T-cell (primary cell): ENCODE results near the gene AXIN1. TPM values are rescaled to one million over a fixed set of nuclear protein-coding genes. Genes with fewer than 3 reads are reported as not detected.
A peak's percentile ranks its signal among the peaks of the same experiment; 100 is the strongest.
"Not testable (repeated sequence)": the region's sequence is repeated elsewhere in the genome, so short reads cannot be mapped to it uniquely, and the experiment has no call there.

Experiments used
- ATAC-seq, 4 experiments: fragments of 200-7000 bp in 3 of 4; fragments of 150-1000 bp in 1 of 4; cut with Tn5 transposase; replicated peaks in 1 of 4; 1 replicate in 3 of 4; 2 replicates in 1 of 4; pipeline ENCODE4 v1.10.0; 2021; ENCODE audit warnings: moderate library complexity in 3 of 4, mild to moderate bottlenecking in 2 of 4, moderate number of reproducible peaks in 1 of 4
- CTCF ChIA-PET, 2 donors: fragments of 300-600 bp; sonication (Branson Sonifier 250); formaldehyde crosslinking; loops; one replicate each; lab custom pipeline; 2022; ENCODE audit warnings: antibody characterized with exemption in 2 of 2; lab: Charles Lee
- POLR2A ChIA-PET, 2 donors: fragments of 300-600 bp; sonication (Branson Sonifier 250); formaldehyde crosslinking; loops; one replicate each; lab custom pipeline; 2022; ENCODE audit warnings: antibody characterized with exemption in 2 of 2; lab: Charles Lee
- DNase-seq, 35 experiments: peaks; one replicate each; pipeline versions ENCODE4 v3.0.0 to v3.0.0-alpha.2; 2013 to 2023
- H3K27ac ChIP-seq: one replicate; pipeline ENCODE4 v1.5.1; 2013; ENCODE audit warnings: low read length
- H3K27me3 ChIP-seq, 2 experiments: replicated peaks in 1 of 2; 1 replicate in 1 of 2; 2 replicates in 1 of 2; pipeline versions ENCODE4 v1.6.1 to v1.7.0; 2013; ENCODE audit warnings: low read length in 1 of 2, mixed read lengths in 1 of 2; ENCODE audit not compliant: control insufficient read depth in 2 of 2, insufficient read depth in 2 of 2; ENCODE audit errors: extremely low read depth in 1 of 2
- H3K36me3 ChIP-seq, 2 donors: 1 replicate in 1 of 2; 2 replicates in 1 of 2; pipeline versions ENCODE4 v1.6.1 to v1.7.0; 2013; ENCODE audit warnings: low read length in 1 of 2; ENCODE audit not compliant: control insufficient read depth in 2 of 2, insufficient read depth in 1 of 2; ENCODE audit errors: extremely low read depth in 1 of 2
- H3K4me1 ChIP-seq, 2 experiments: 1 replicate in 1 of 2; 2 replicates in 1 of 2; pipeline versions ENCODE4 v1.6.1 to v1.7.0; 2013; ENCODE audit warnings: low read length in 2 of 2, mixed read lengths in 1 of 2; ENCODE audit not compliant: insufficient read depth in 2 of 2, control insufficient read depth in 1 of 2; ENCODE audit errors: extremely low read depth in 1 of 2
- H3K4me3 ChIP-seq, 2 donors: 1 replicate in 1 of 2; 2 replicates in 1 of 2; pipeline versions ENCODE4 v1.5.1 to v1.7.0; 2013; ENCODE audit warnings: mild to moderate bottlenecking in 2 of 2, low read length in 1 of 2, moderate library complexity in 1 of 2; ENCODE audit not compliant: control insufficient read depth in 1 of 2; ENCODE audit errors: extremely low read depth in 1 of 2
- H3K9me3 ChIP-seq: 2 replicates; pipeline ENCODE4 v1.7.0; 2013
- H3K27ac Mint-ChIP-seq, 2 donors: one replicate each; pipeline ENCODE4 v1.8.0; 2020 to 2021; ENCODE audit warnings: mild to moderate bottlenecking in 2 of 2, mixed read lengths in 2 of 2
- H3K27me3 Mint-ChIP-seq, 2 donors: one replicate each; pipeline ENCODE4 v1.8.0; 2021 to 2022; ENCODE audit warnings: mixed read lengths in 2 of 2
- H3K36me3 Mint-ChIP-seq: one replicate; pipeline ENCODE4 v1.8.0; 2021; ENCODE audit warnings: mixed read lengths
- H3K4me1 Mint-ChIP-seq, 3 donors: one replicate each; pipeline ENCODE4 v1.8.0; 2020 to 2022; ENCODE audit warnings: mixed read lengths in 3 of 3, mild to moderate bottlenecking in 1 of 3
- H3K4me3 Mint-ChIP-seq, 3 donors: one replicate each; pipeline ENCODE4 v1.8.0; 2020 to 2022; ENCODE audit warnings: mild to moderate bottlenecking in 3 of 3, mixed read lengths in 3 of 3, moderate library complexity in 3 of 3
- H3K9me3 Mint-ChIP-seq, 3 donors: one replicate each; pipeline ENCODE4 v1.8.0; 2020 to 2022; ENCODE audit warnings: mixed read lengths in 3 of 3
- WGBS: methylation state at CpG from one replicate; pipeline ENCODE4 v1.1.5; 2013; ENCODE audit warnings: missing lambda C conversion rate; ENCODE audit not compliant: insufficient coverage; 5-methylcytosine and 5-hydroxymethylcytosine counted together
- total RNA-seq, 35 experiments: library from RNA in 6 of 35; stranded (reverse) in 6 of 35; fragments of 120-200 nt in 1 of 35; gene quantifications; one replicate each; pipeline versions ENCODE4 v1.2.1 to v1.2.4 and lab custom pipeline; 2013 to 2026

Gene AXIN1
- total RNA-seq, 5 donors from 2014 or later (not counting 1 experiment from before 2014, with no cell fraction given) = 38.5 to 58.9 (median 50.4) TPM

GRCh38 chr16:333406-334094 is 19.0 kb downstream of the AXIN1 start:
- no peaks in the 10 kb centered on the region for H3K9me3 ChIP-seq
- 90% methylated on average over 3 of the region's 6 CpGs for WGBS
- H3K4me3 ChIP-seq = no peak overlapping the region
- peaks cover 7% of the 10 kb centered on the region for H3K36me3 Mint-ChIP-seq
- POLR2A ChIA-PET = interaction anchor here in 1 of 2 donors (0.6 kb wide), 1 partner anchor 119 kb away, joined by 3 read pairs; no protein-coding TSS in a partner anchor
- no peaks in the 10 kb centered on the region for H3K27me3 ChIP-seq
- DNase-seq (no peak), ATAC-seq (no peak)
- H3K4me1 ChIP-seq = peaks cover 0 to 57% of the 10 kb centered on the region in 2 experiments
- H3K36me3 ChIP-seq = no peaks in the 10 kb centered on the region
- peaks cover 64 to 78% (median 74%) of the 10 kb centered on the region in 3 donors for H3K4me1 Mint-ChIP-seq
- CTCF ChIA-PET = no interaction called here
- H3K4me3 Mint-ChIP-seq = peak overlapping the region in 1 of 3 donors; percentile 10
- H3K27ac Mint-ChIP-seq = no peak overlapping the region
- no peaks in the 10 kb centered on the region for H3K27me3 Mint-ChIP-seq
- no peak overlapping the region for H3K27ac ChIP-seq
- no peaks in the 10 kb centered on the region for H3K9me3 Mint-ChIP-seq

- H3K4me3 ChIP-seq, H3K27ac ChIP-seq, H3K27me3 ChIP-seq, H3K9me3 Mint-ChIP-seq, DNase-seq, H3K27ac Mint-ChIP-seq, H3K9me3 ChIP-seq, H3K36me3 ChIP-seq, H3K36me3 Mint-ChIP-seq, H3K27me3 Mint-ChIP-seq, H3K4me3 Mint-ChIP-seq, POLR2A ChIA-PET, ATAC-seq, CTCF ChIA-PET: not testable (repeated sequence)
- peaks cover 2 to 62% of the 10 kb centered on the region in 2 experiments for H3K4me1 ChIP-seq
- WGBS = no CpG with 5 or more reads among the region's 6 CpGs
- H3K4me1 Mint-ChIP-seq = peaks cover 68 to 79% (median 72%) of the 10 kb centered on the region in 3 donors
Measured at GRCh38 chr16:331181-331814, 21.2 kb downstream of the AXIN1 start.

GRCh38 chr16:330741-331140 is 21.8 kb downstream of the AXIN1 start:
- Histone ChIP-seq H3K4me1 (peaks cover 4 to 63% of the 10 kb centered on the region in 2 experiments), H3K36me3 (no peaks in the 10 kb centered on the region), H3K9me3 (no peaks in the 10 kb centered on the region), H3K4me3 (no peak overlapping the region), H3K27me3 (no peaks in the 10 kb centered on the region), H3K27ac (no peak overlapping the region)
- ChIA-PET POLR2A (no interaction called here), CTCF (interaction anchor here in 1 of 2 donors (0.5 kb wide), 1 partner anchor 9 kb away, joined by 3 read pairs; no protein-coding TSS in a partner anchor)
- H3K4me3 Mint-ChIP-seq = no peak overlapping the region
- no peaks in the 10 kb centered on the region for H3K9me3 Mint-ChIP-seq
- peaks cover 64 to 78% (median 70%) of the 10 kb centered on the region in 3 donors for H3K4me1 Mint-ChIP-seq
- WGBS = 89% methylated on average over 1 of the region's 2 CpGs
- DNase-seq (no peak), ATAC-seq (no peak)
- no peaks in the 10 kb centered on the region for H3K27me3 Mint-ChIP-seq
- H3K27ac Mint-ChIP-seq = no peak overlapping the region
- peaks cover 7% of the 10 kb centered on the region for H3K36me3 Mint-ChIP-seq

- ATAC-seq (no peak), DNase-seq (peak in 1 of 35 experiments; percentile 24)
- Mint-ChIP-seq H3K4me3 (peak overlapping the region; percentile 67 to 80 (median 70)), H3K27me3 (no peaks in the 10 kb centered on the region), H3K9me3 (no peaks in the 10 kb centered on the region), H3K4me1 (peaks cover 64 to 73% (median 66%) of the 10 kb centered on the region in 3 donors), H3K27ac (peak overlapping the region; percentile 80 to 91), H3K36me3 (peaks cover 5% of the 10 kb centered on the region)
- ChIA-PET CTCF (interaction anchor here in 1 of 2 donors (0.6 to 1.2 kb wide), 4 partner anchors 27 to 314 kb away, joined by 4 to 6 read pairs (median 4); no protein-coding TSS in a partner anchor), POLR2A (interaction anchor here in 1 of 2 donors (0.7 kb wide), 1 partner anchor 25 kb away, joined by 3 read pairs; no protein-coding TSS in a partner anchor)
- Histone ChIP-seq H3K27me3 (no peaks in the 10 kb centered on the region), H3K4me3 (peak overlapping the region; percentile 33 to 53), H3K36me3 (no peaks in the 10 kb centered on the region), H3K4me1 (peaks cover 20 to 76% of the 10 kb centered on the region in 2 experiments), H3K27ac (peak overlapping the region; percentile 84), H3K9me3 (no peaks in the 10 kb centered on the region)
- 70% methylated on average over 19 of the region's 28 CpGs for WGBS
Measured at GRCh38 chr16:325375-326145, 27.0 kb downstream of the AXIN1 start.

- Histone ChIP-seq H3K4me3 (peak overlapping the region; percentile 53 to 60), H3K27ac (peak overlapping the region; percentile 84), H3K27me3 (no peaks in the 10 kb centered on the region), H3K4me1 (peaks cover 23 to 81% of the 10 kb centered on the region in 2 experiments), H3K9me3 (no peaks in the 10 kb centered on the region), H3K36me3 (no peaks in the 10 kb centered on the region)
- H3K27me3 Mint-ChIP-seq = no peaks in the 10 kb centered on the region
- ChIA-PET POLR2A (interaction anchor here in 1 of 2 donors (0.7 kb wide), 1 partner anchor 26 kb away, joined by 3 read pairs; no protein-coding TSS in a partner anchor), CTCF (interaction anchor here in 1 of 2 donors (0.6 to 1.2 kb wide), 5 partner anchors 28 to 315 kb away, joined by 3 to 6 read pairs (median 4); no protein-coding TSS in a partner anchor)
- peak overlapping the region; percentile 80 to 91 for H3K27ac Mint-ChIP-seq
- H3K4me1 Mint-ChIP-seq = peaks cover 64 to 75% (median 68%) of the 10 kb centered on the region in 3 donors
- H3K4me3 Mint-ChIP-seq = peak overlapping the region; percentile 67 to 80 (median 70)
- no peaks in the 10 kb centered on the region for H3K9me3 Mint-ChIP-seq
- 7% methylated on average over 47 of the region's 55 CpGs for WGBS
- peak; percentile 46 to 90 (median 84) for DNase-seq
- H3K36me3 Mint-ChIP-seq = peaks cover 5% of the 10 kb centered on the region
- ATAC-seq = peak; percentile 84 to 89 (median 84)
Measured at GRCh38 chr16:324451-325334, 27.8 kb downstream of the AXIN1 start.
